ENCODE data around the gene KCMF1.

- TF ChIP-seq, protein P1, sequence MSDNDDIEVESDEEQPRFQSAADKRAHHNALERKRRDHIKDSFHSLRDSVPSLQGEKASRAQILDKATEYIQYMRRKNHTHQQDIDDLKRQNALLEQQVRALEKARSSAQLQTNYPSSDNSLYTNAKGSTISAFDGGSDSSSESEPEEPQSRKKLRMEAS (IDR thresholded peaks at IDR 0.05; ENCODE audit: low read depth): no peak
- no peak for TF ChIP-seq GABPA (IDR thresholded peaks at IDR 0.05; ENCODE audit: low read depth)
- no peak for TF ChIP-seq RAD21 (IDR thresholded peaks at IDR 0.05; ENCODE audit: low read length)
- TF ChIP-seq, protein P2, sequence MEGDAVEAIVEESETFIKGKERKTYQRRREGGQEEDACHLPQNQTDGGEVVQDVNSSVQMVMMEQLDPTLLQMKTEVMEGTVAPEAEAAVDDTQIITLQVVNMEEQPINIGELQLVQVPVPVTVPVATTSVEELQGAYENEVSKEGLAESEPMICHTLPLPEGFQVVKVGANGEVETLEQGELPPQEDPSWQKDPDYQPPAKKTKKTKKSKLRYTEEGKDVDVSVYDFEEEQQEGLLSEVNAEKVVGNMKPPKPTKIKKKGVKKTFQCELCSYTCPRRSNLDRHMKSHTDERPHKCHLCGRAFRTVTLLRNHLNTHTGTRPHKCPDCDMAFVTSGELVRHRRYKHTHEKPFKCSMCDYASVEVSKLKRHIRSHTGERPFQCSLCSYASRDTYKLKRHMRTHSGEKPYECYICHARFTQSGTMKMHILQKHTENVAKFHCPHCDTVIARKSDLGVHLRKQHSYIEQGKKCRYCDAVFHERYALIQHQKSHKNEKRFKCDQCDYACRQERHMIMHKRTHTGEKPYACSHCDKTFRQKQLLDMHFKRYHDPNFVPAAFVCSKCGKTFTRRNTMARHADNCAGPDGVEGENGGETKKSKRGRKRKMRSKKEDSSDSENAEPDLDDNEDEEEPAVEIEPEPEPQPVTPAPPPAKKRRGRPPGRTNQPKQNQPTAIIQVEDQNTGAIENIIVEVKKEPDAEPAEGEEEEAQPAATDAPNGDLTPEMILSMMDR (IDR thresholded peaks at IDR 0.05): no peak
- no peak for TF ChIP-seq EP300 (IDR thresholded peaks at IDR 0.05; ENCODE audit: borderline replicate concordance in 1 of 2, low read depth in 1 of 2, low read length in 1 of 2)
- no peak for TF ChIP-seq FOSL2 (IDR thresholded peaks at IDR 0.05; ENCODE audit: borderline replicate concordance, low read depth)
- no peak for TF ChIP-seq YY1 (IDR thresholded peaks at IDR 0.05; ENCODE audit: low read depth)
- no peak for TF ChIP-seq POLR2AphosphoS5 (IDR thresholded peaks at IDR 0.05; ENCODE audit: low read depth, low read length)
- TF ChIP-seq FOXJ3 (CRISPR knock-in tag; IDR thresholded peaks at IDR 0.05): no peak
- no peak for TF ChIP-seq RCOR1 (IDR thresholded peaks at IDR 0.05; ENCODE audit: low read length)
- TF ChIP-seq ZBTB33 (IDR thresholded peaks at IDR 0.05; ENCODE audit: borderline replicate concordance, low read depth): no peak
- no peak for TF ChIP-seq RFX5 (IDR thresholded peaks at IDR 0.05; ENCODE audit: low read length)
- no peak for TF ChIP-seq PBX3 (IDR thresholded peaks at IDR 0.05)
- no peak for TF ChIP-seq EZH2phosphoT487 (IDR thresholded peaks at IDR 0.05; ENCODE audit: borderline replicate concordance, low read depth)
Observed at GRCh38 chr2:85077859-85078419, 107.0 kb downstream of the KCMF1 start.
